Spleen (tissue), 11 donors: ENCODE results near the gene MAPKAP1. TPM values are rescaled to one million over a fixed set of nuclear protein-coding genes. Genes with fewer than 3 reads are reported as not detected.
A peak's percentile ranks its signal among the peaks of the same experiment; 100 is the strongest.

Experiments
- DNase-seq: peaks from one replicate; pipeline ENCODE4 v3.0.0-alpha.2; 2020
- H3K27ac ChIP-seq, 8 donors: fragments of 200-600 bp; sonication (generic) in 7 of 8; 1 replicate in 4 of 8; 2 replicates in 4 of 8; pipeline versions ENCODE4 v1.5.0 to v1.8.0; 2016 to 2021; ENCODE audit warnings: inconsistent platforms in 4 of 8, mild to moderate bottlenecking in 4 of 8, moderate library complexity in 1 of 8
- H3K27me3 ChIP-seq, 7 donors: fragments of 200-600 bp; sonication (generic) in 6 of 7; replicated peaks in 1 of 7; 1 replicate in 4 of 7; 2 replicates in 3 of 7; pipeline versions ENCODE4 v1.5.0 to v1.8.0; 2016 to 2021; ENCODE audit warnings: inconsistent platforms in 3 of 7, mild to moderate bottlenecking in 1 of 7
- H3K36me3 ChIP-seq, 6 donors: fragments of 200-600 bp; sonication (generic) in 5 of 6; 1 replicate in 4 of 6; 2 replicates in 2 of 6; pipeline versions ENCODE4 v1.5.0 to v1.8.0; 2016 to 2021; ENCODE audit warnings: inconsistent platforms in 2 of 6
- H3K4me1 ChIP-seq, 6 donors: fragments of 200-600 bp; sonication (generic) in 5 of 6; 1 replicate in 3 of 6; 2 replicates in 3 of 6; pipeline versions ENCODE4 v1.5.0 to v1.8.0; 2016 to 2021; ENCODE audit warnings: inconsistent platforms in 3 of 6
- H3K4me3 ChIP-seq, 8 donors: fragments of 200-600 bp; sonication (generic) in 7 of 8; 1 replicate in 4 of 8; 2 replicates in 4 of 8; pipeline versions ENCODE4 v1.5.0 to v1.8.0; 2016 to 2021; ENCODE audit warnings: inconsistent platforms in 4 of 8, mild to moderate bottlenecking in 4 of 8, moderate library complexity in 2 of 8
- H3K9me3 ChIP-seq, 8 donors: fragments of 200-600 bp; sonication (generic) in 7 of 8; 1 replicate in 4 of 8; 2 replicates in 4 of 8; pipeline versions ENCODE4 v1.5.0 to v1.8.0; 2016 to 2021; ENCODE audit warnings: inconsistent platforms in 4 of 8
- POLR2A ChIP-seq, 3 donors: fragments of 450-650 bp; IDR thresholded peaks; one replicate each; pipeline ENCODE4 v1.5.1; 2017; ENCODE audit warnings: antibody characterized with exemption in 3 of 3, mild to moderate bottlenecking in 1 of 3
- POLR2AphosphoS5 ChIP-seq, 3 donors: sonication (generic); formaldehyde crosslinking; IDR thresholded peaks; one replicate each; pipeline ENCODE4 v1.5.1; 2017; ENCODE audit warnings: antibody characterized with exemption in 3 of 3
- WGBS, 5 donors: extraction: QIAGEN DNeasy Blood & Tissue Kit in 3 of 5; methylation state at CpG; one replicate each; pipeline versions ENCODE4 v1.1.5 to v1.1.7; 2013 to 2018; 5-methylcytosine and 5-hydroxymethylcytosine counted together
- intact Hi-C: fragments of 100-400 bp; cut with DNase I; formaldehyde crosslinking; loops from one replicate; pipeline ENCODE4 v1.15.0; 2023; ENCODE audit warnings: low total_unique reads
- polyA plus RNA-seq, 3 donors: library from polyadenylated mRNA; stranded (reverse); fragments of 200-250 nt; gene quantifications; one replicate each; pipeline ENCODE4 v1.2.1, GENCODE V29; 2013
- total RNA-seq, 7 donors: library from RNA; depleted of rRNA in 3 of 7; stranded (reverse); fragments of >200 nt in 3 of 7; fragmentation: NEBNext Ultra II Directional in 4 of 7; extraction: Animal tissue kit (Norgen Biotek cat#: 25700) in 4 of 7; gene quantifications; one replicate each; pipeline versions ENCODE4 v1.1.0 to v1.2.1, GENCODE V29; 2016 to 2021
- TF ChIP-seq, protein P1 (sequence below), 11 experiments: fragments of 200-600 bp in 7 of 11; fragments of 450-650 bp in 4 of 11; sonication (generic) in 4 of 11; IDR thresholded peaks in 8 of 11; conservative IDR thresholded peaks in 3 of 11; 1 replicate in 7 of 11; 2 replicates in 4 of 11; pipeline versions ENCODE4 v1.4.0 to v1.8.0; 2016 to 2021; ENCODE audit warnings: antibody characterized with exemption in 11 of 11, inconsistent platforms in 4 of 11, mild to moderate bottlenecking in 1 of 11
- donor health status: healthy with polysubstance abuse.
- donor health status: DM: no; HTN: no; CAD: no; lungs with moderate emphysema.
- donor health status: DM: no; HTN: no; CAD: no.
- donor health status: Bipolar disorder and iron deficiency.
- donor health status: healthy.
- donor health status: DM: no; HTN: no; CAD: no.
- donor health status: DM: yes; HTN: yes; CAD: no.

MAPKAP1 gene
- total and polyA plus RNA-seq, 10 donors = 37.2 to 77.2 (median 60.4) TPM

DNA sequence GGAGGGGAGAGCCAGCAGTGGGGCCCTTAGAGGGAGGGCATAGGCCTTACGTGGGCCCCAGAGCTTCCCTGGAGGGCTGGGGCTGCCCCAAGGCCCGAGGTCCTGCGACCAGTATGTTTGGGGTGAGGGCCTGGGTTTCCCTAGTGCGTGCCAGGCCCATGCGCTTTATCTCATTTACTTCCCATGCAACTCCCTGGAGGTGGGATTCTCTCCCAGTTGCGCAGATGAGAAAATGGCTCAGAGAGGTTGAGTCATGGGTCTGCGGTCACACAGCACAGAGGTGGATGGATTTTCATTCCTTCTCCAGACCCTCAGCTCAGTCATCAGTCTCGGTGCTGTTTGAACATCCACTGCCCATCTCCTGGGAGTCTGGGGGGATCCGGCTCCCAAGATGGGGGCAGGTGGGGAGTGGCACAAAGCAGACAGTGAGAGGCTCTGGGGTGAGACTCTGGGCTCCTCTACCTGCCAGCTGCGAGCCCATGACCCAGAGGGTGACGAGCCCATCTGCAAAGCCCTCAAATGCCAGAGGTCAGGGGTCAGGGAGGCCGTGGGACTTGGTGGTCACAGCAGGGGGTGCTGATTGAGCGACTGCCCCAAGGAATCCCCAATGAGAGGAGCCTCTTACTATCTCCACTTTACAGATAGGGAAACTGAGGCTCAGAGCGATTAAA, 274.2 kb downstream of the MAPKAP1 start:
- no peak for DNase-seq
- Histone ChIP-seq H3K4me1 (no peaks in the 10 kb centered on the region), H3K27me3 (no peaks in the 10 kb centered on the region), H3K36me3 (peaks cover 0 to 19% (median 5%) of the 10 kb centered on the region in 6 donors), H3K27ac (no peak overlapping the region), H3K9me3 (no peaks in the 10 kb centered on the region), H3K4me3 (no peak overlapping the region)
- TF ChIP-seq POLR2AphosphoS5 (IDR thresholded peaks at IDR 0.05) (no peak), POLR2A (IDR thresholded peaks at IDR 0.05) (no peak)
- TF ChIP-seq, protein P1, sequence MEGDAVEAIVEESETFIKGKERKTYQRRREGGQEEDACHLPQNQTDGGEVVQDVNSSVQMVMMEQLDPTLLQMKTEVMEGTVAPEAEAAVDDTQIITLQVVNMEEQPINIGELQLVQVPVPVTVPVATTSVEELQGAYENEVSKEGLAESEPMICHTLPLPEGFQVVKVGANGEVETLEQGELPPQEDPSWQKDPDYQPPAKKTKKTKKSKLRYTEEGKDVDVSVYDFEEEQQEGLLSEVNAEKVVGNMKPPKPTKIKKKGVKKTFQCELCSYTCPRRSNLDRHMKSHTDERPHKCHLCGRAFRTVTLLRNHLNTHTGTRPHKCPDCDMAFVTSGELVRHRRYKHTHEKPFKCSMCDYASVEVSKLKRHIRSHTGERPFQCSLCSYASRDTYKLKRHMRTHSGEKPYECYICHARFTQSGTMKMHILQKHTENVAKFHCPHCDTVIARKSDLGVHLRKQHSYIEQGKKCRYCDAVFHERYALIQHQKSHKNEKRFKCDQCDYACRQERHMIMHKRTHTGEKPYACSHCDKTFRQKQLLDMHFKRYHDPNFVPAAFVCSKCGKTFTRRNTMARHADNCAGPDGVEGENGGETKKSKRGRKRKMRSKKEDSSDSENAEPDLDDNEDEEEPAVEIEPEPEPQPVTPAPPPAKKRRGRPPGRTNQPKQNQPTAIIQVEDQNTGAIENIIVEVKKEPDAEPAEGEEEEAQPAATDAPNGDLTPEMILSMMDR (IDR thresholded peaks at IDR 0.05 in 8 of 11, conservative IDR thresholded peaks at IDR 0.05 in 3 of 11) = no peak
- WGBS, 5 donors = 84 to 93% (median 87%) methylated on average over 13 to 14 of the region's 14 CpGs
- intact Hi-C loops = no loop called here

- DNase-seq = no peak
- no peak overlapping the region for H3K27ac ChIP-seq
- no peak overlapping the region for H3K4me3 ChIP-seq
- 54 to 68% (median 63%) methylated on average over 10 to 12 of the region's 12 CpGs for WGBS, 5 donors
- H3K27me3 ChIP-seq = no peaks in the 10 kb centered on the region
- H3K36me3 ChIP-seq = peaks cover 0 to 9% (median under 1%) of the 10 kb centered on the region in 6 donors
- TF ChIP-seq POLR2A (IDR thresholded peaks at IDR 0.05) = no peak
- H3K4me1 ChIP-seq = no peaks in the 10 kb centered on the region
- intact Hi-C loops = no loop called here
- H3K9me3 ChIP-seq = no peaks in the 10 kb centered on the region
Observed at GRCh38 chr9:125431741-125432271, 275.2 kb downstream of the MAPKAP1 start.

- TF ChIP-seq POLR2A (IDR thresholded peaks at IDR 0.05) (no peak), POLR2AphosphoS5 (IDR thresholded peaks at IDR 0.05) (no peak)
- TF ChIP-seq, protein P1 (IDR thresholded peaks at IDR 0.05 in 8 of 11, conservative IDR thresholded peaks at IDR 0.05 in 3 of 11) = no peak
- no peak for DNase-seq
- intact Hi-C loops = no loop called here
Observed at GRCh38 chr9:125431012-125431305, 276.0 kb downstream of the MAPKAP1 start.

DNA sequence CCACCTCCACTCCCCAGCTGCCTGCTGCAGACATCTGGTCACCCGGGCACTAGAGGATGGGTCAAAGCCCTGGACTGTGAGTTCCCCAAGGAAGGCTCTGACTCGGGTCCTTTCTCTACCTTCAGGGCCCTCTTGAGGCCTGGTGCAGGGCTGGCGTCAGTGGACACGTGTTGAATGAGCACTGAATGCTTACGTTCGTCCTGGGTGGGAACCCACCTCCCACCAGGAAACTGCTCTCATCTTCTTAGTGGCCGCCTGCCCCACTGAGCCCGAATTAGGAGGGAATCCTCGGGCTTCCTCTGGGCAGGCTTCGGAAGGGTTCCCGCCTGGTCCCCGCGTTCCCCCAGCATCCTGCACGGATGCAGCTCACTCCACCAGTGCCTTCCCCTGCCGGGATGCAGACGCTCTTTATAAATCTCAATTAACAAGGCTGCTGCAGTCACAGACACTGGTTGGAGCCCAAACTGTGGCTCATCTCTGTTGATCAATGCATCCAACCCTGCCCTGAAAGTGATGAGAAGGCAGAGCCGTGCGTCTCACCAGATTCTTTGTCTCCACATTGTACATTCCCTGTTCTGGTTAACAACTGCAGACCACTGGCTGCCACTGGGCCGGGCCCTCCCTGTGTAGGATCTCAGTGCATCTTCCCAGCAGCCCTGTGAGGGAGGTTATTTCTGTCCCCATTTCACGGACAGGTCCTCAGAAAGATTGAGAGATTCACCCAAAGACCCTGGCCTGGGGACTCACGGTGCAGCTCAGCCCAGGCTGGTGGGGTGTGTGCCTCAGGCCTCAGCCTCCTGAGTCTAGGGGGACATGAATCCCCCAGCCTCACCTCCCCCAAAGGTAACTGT, 276.6 kb downstream of the MAPKAP1 start:
- Histone ChIP-seq H3K4me3 (no peak overlapping the region), H3K36me3 (no peaks in the 10 kb centered on the region), H3K27ac (no peak overlapping the region), H3K9me3 (no peaks in the 10 kb centered on the region), H3K4me1 (no peaks in the 10 kb centered on the region), H3K27me3 (no peaks in the 10 kb centered on the region)
- WGBS, 5 donors = 83 to 93% (median 91%) methylated on average over 14 to 21 of the region's 21 CpGs
- intact Hi-C loops = no loop called here
- peak; percentile 66 for DNase-seq
- TF ChIP-seq, protein P1 (IDR thresholded peaks at IDR 0.05 in 8 of 11, conservative IDR thresholded peaks at IDR 0.05 in 3 of 11) = no peak
- no peak for TF ChIP-seq POLR2A (IDR thresholded peaks at IDR 0.05)
- TF ChIP-seq POLR2AphosphoS5 (IDR thresholded peaks at IDR 0.05) = no peak

More at GRCh38 chr9:125431012-125431305, 276.0 kb downstream of the MAPKAP1 start:
- Histone ChIP-seq H3K4me3 (no peak overlapping the region), H3K27me3 (no peaks in the 10 kb centered on the region), H3K4me1 (no peaks in the 10 kb centered on the region), H3K36me3 (peaks cover 0 to under 1% (median 0%) of the 10 kb centered on the region in 6 donors), H3K9me3 (no peaks in the 10 kb centered on the region), H3K27ac (no peak overlapping the region)
- WGBS, 5 donors = 69 to 95% (median 87%) methylated on average over 1 to 3 of the region's 3 CpGs
